NCI-H524 (cell line): ENCODE results near the gene HOXC13.

ENCODE experiments used
- DNase-seq, 2 experiments: peaks; one replicate each; lab custom pipeline; 2025; lab: John Stamatoyannopoulos, UW

The HOXC13 gene

GRCh38 chr12:53970451-53970850, 31.8 kb downstream of the HOXC13 start:
- DNase-seq: no peak

GRCh38 chr12:53971129-53971528, 32.5 kb downstream of the HOXC13 start:
- no peak for DNase-seq

- no peak for DNase-seq
These were observed 33.1 kb downstream of the HOXC13 start for GRCh38 chr12:53971686-53972085.

- DNase-seq: no peak
These were observed 33.6 kb downstream of the HOXC13 start for GRCh38 chr12:53972152-53972702.

- DNase-seq: no peak
These were observed 34.1 kb downstream of the HOXC13 start, which contains the start of gene HOXC11 for GRCh38 chr12:53972722-53973235. HOXC11 (plus strand) TSS chr12:53973126; CDS start chr12:53973242, 116 bp downstream.

GRCh38 chr12:53973236-53974042, 34.8 kb downstream of the HOXC13 start:
- no peak for DNase-seq

- peak in 1 of 2 experiments; percentile 32 for DNase-seq
These were observed 35.7 kb downstream of the HOXC13 start, which contains the start of gene HOTAIR for GRCh38 chr12:53974084-53975063. HOTAIR (minus strand) TSS chr12:53974954.

- DNase-seq: no peak
These were observed 36.4 kb downstream of the HOXC13 start for GRCh38 chr12:53975064-53975471.

- DNase-seq: no peak
These were observed 37.0 kb downstream of the HOXC13 start for GRCh38 chr12:53975479-53976152.

GRCh38 chr12:53976172-53976822, 37.7 kb downstream of the HOXC13 start:
- no peak for DNase-seq

- no peak for DNase-seq
These were observed 38.4 kb downstream of the HOXC13 start for GRCh38 chr12:53976823-53977595.

GRCh38 chr12:53977596-53978445, 39.2 kb downstream of the HOXC13 start:
- DNase-seq: no peak

- DNase-seq: no peak
These were observed 40.1 kb downstream of the HOXC13 start for GRCh38 chr12:53978477-53979356.

- no peak for DNase-seq
These were observed 41.6 kb downstream of the HOXC13 start for GRCh38 chr12:53980104-53980801.

GRCh38 chr12:53980802-53981496, 42.3 kb downstream of the HOXC13 start:
- no peak for DNase-seq

- DNase-seq: no peak
These were observed 43.3 kb downstream of the HOXC13 start for GRCh38 chr12:53981634-53982565.
